Left renal pelvis (tissue), 4 donors: Measurements from ENCODE around the gene VARS1. TPM values are rescaled to one million over a fixed set of nuclear protein-coding genes. Genes with fewer than 3 reads are reported as not detected.

Experiments
- DNase-seq, 4 donors: peaks; one replicate each; pipeline ENCODE4 v3.0.0-alpha.2; 2013; ENCODE audit warnings: low read depth in 4 of 4, low spot score in 3 of 4
- polyA plus RNA-seq, 4 donors: library from polyadenylated mRNA; unstranded; fragments of 120-200 nt; gene quantifications; one replicate each; pipeline ENCODE4 v1.2.1, GENCODE V29; 2013; ENCODE audit not compliant: insufficient read length in 4 of 4

VARS1 gene
- polyA plus RNA-seq, 4 donors = 42.7 to 67.9 (median 60.0) TPM

DNA sequence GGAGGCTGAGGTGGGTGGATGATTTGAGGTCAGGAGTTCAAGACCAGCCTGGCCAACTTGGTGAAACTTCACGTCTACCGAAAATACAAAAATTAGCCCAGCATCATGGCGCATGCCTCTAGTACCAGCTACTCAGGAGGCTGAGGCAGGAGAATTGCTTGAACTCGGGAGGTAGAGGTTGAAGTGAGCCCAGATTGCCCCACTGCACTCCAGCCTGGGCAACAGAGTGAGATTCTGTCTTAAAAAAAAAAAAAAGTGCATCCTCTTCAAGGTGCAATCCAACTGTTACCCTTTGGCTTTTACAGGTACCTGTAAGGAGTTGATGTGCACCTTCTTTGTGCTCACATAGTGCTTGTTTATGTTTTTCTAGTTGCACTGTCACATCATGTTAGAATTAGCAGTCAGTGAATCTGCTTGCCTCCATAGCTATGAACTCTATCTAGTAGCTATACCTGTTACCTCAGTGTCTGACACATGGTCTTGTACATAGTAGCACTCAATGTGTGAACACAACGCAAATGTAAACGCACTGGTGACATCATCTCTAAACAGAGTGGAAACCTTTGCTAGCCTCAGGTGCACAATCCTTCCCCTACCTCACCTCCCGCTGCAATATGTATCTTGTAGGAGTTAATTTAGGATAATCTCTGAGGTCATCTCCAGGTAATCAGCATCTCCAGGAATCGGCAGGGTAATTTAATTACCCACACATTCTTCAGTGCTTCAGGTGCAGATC, 46.1 kb downstream of the VARS1 start:
- DNase-seq = no peak

Other genes starting within 250 kb of the VARS1 start
- gene ATP6V1G2, start 249.1 kb downstream of the VARS1 start, polyA plus RNA-seq = 1 to 10 TPM; 4.8 to 9.4 (median 6.4) TPM
- 10 to 100 TPM; 18.3 to 28.7 (median 19.7) TPM for gene NFKBIL1, start 248.1 kb downstream of the VARS1 start, polyA plus RNA-seq
- under 1 TPM; 0.23 to 0.43 (median 0.36) TPM for gene LTA, start 223.5 kb downstream of the VARS1 start, polyA plus RNA-seq
- 1 to 10 TPM in 1 of 4 donors, under 1 TPM in 2, not detected in 1; 0.23 to 2.5 (median 0.29) TPM for gene TNF, start 220.2 kb downstream of the VARS1 start, polyA plus RNA-seq
- 1 to 10 TPM in 3 of 4 donors, under 1 TPM in 1; 0.66 to 2.0 (median 1.6) TPM for gene LTB, start 213.3 kb downstream of the VARS1 start, polyA plus RNA-seq
- 10 to 100 TPM in 1 of 4 donors, 1 to 10 TPM in 3; 4.6 to 10.3 (median 4.9) TPM for gene LST1, start 209.5 kb downstream of the VARS1 start, polyA plus RNA-seq
- gene NCR3, start 202.7 kb downstream of the VARS1 start, polyA plus RNA-seq = under 1 TPM in 2 of 4 donors, not detected in 2; 0.17 to 0.20 TPM
- 10 to 100 TPM; 43.3 to 77.0 (median 73.6) TPM for gene AIF1, start 180.5 kb downstream of the VARS1 start, polyA plus RNA-seq
- 100 to 1,000 TPM; 143 to 224 (median 174) TPM for gene PRRC2A, start 175.0 kb downstream of the VARS1 start, polyA plus RNA-seq
- 100 to 1,000 TPM; 186 to 278 (median 241) TPM for gene BAG6, start 143.1 kb downstream of the VARS1 start, polyA plus RNA-seq
- gene APOM, start 139.9 kb downstream of the VARS1 start, polyA plus RNA-seq = 100 to 1,000 TPM in 2 of 4 donors, 10 to 100 TPM in 2; 10.1 to 106 (median 83.8) TPM
- 10 to 100 TPM; 15.8 to 21.1 (median 19.0) TPM for gene C6orf47, start 135.0 kb downstream of the VARS1 start, polyA plus RNA-seq
- gene GPANK1, start 130.8 kb downstream of the VARS1 start, polyA plus RNA-seq = 10 to 100 TPM; 16.8 to 28.9 (median 24.9) TPM
- 100 to 1,000 TPM; 184 to 243 (median 239) TPM for gene CSNK2B, start 129.7 kb downstream of the VARS1 start, polyA plus RNA-seq
- 10 to 100 TPM; 16.6 to 28.7 (median 20.9) TPM for gene LY6G5B, start 125.8 kb downstream of the VARS1 start, polyA plus RNA-seq
- 1 to 10 TPM; 1.6 to 5.9 (median 2.6) TPM for gene LY6G5C, start 114.7 kb downstream of the VARS1 start, polyA plus RNA-seq
- gene ABHD16A, start 92.4 kb downstream of the VARS1 start, polyA plus RNA-seq = 10 to 100 TPM; 50.1 to 67.5 (median 55.9) TPM
- 1 to 10 TPM in 1 of 4 donors, under 1 TPM in 2, not detected in 1; 0.30 to 1.5 (median 0.52) TPM for gene LY6G6F, start 88.9 kb downstream of the VARS1 start, polyA plus RNA-seq
- not detected for gene LY6G6D, start 80.4 kb downstream of the VARS1 start, polyA plus RNA-seq
- gene LY6G6C, start 74.0 kb downstream of the VARS1 start, polyA plus RNA-seq = under 1 TPM in 3 of 4 donors, not detected in 1; 0.45 to 0.74 (median 0.63) TPM
- 1 to 10 TPM; 1.1 to 2.9 (median 1.4) TPM for gene MPIG6B, start 72.4 kb downstream of the VARS1 start, polyA plus RNA-seq
- 100 to 1,000 TPM; 150 to 213 (median 182) TPM for gene DDAH2, start 66.5 kb downstream of the VARS1 start, polyA plus RNA-seq
- gene CLIC1, start 59.2 kb downstream of the VARS1 start, polyA plus RNA-seq = 100 to 1,000 TPM; 201 to 309 (median 278) TPM
- gene MSH5, start 55.7 kb downstream of the VARS1 start, polyA plus RNA-seq = 10 to 100 TPM; 14.2 to 51.0 (median 25.2) TPM
- 10 to 100 TPM in 2 of 4 donors, 1 to 10 TPM in 2; 2.7 to 13.0 (median 7.9) TPM for gene SAPCD1, start 33.1 kb downstream of the VARS1 start, polyA plus RNA-seq
- gene VWA7, start 18.4 kb downstream of the VARS1 start, polyA plus RNA-seq = 10 to 100 TPM in 1 of 4 donors, 1 to 10 TPM in 3; 1.5 to 11.1 (median 5.5) TPM
- 10 to 100 TPM; 71.4 to 84.9 (median 84.3) TPM for gene LSM2, start 11.2 kb upstream of the VARS1 start, polyA plus RNA-seq
- 1 to 10 TPM; 3.1 to 4.4 (median 3.7) TPM for gene HSPA1L, start 19.5 kb upstream of the VARS1 start, polyA plus RNA-seq
- 100 to 1,000 TPM in 3 of 4 donors, 10 to 100 TPM in 1; 88.1 to 159 (median 116) TPM for gene HSPA1A, start 19.8 kb upstream of the VARS1 start, polyA plus RNA-seq
- 100 to 1,000 TPM; 111 to 507 (median 160) TPM for gene HSPA1B, start 32.0 kb upstream of the VARS1 start, polyA plus RNA-seq
- gene NEU1, start 67.1 kb upstream of the VARS1 start, polyA plus RNA-seq = 10 to 100 TPM; 23.9 to 77.5 (median 69.9) TPM
- 10 to 100 TPM in 3 of 4 donors, 1 to 10 TPM in 1; 2.4 to 53.4 (median 41.4) TPM for gene SLC44A4, start 83.2 kb upstream of the VARS1 start, polyA plus RNA-seq
- 10 to 100 TPM; 69.0 to 99.0 (median 77.6) TPM for gene EHMT2, start 101.9 kb upstream of the VARS1 start, polyA plus RNA-seq
- gene ZBTB12, start 106.3 kb upstream of the VARS1 start, polyA plus RNA-seq = 10 to 100 TPM; 17.7 to 28.9 (median 22.0) TPM
- 10 to 100 TPM in 1 of 4 donors, 1 to 10 TPM in 3; 3.1 to 12.4 (median 5.0) TPM for gene C2, start 132.0 kb upstream of the VARS1 start, polyA plus RNA-seq
- gene CFB, start 150.3 kb upstream of the VARS1 start, polyA plus RNA-seq = 10 to 100 TPM in 1 of 4 donors, 1 to 10 TPM in 3; 4.6 to 13.0 (median 6.7) TPM
- gene NELFE, start 163.2 kb upstream of the VARS1 start, polyA plus RNA-seq = 10 to 100 TPM; 72.5 to 97.9 (median 84.9) TPM
- gene SKIC2, start 163.4 kb upstream of the VARS1 start, polyA plus RNA-seq = 10 to 100 TPM; 33.1 to 51.5 (median 39.7) TPM
- gene DXO, start 176.4 kb upstream of the VARS1 start, polyA plus RNA-seq = 10 to 100 TPM; 22.6 to 37.5 (median 30.1) TPM
- gene C4A, start 186.3 kb upstream of the VARS1 start, polyA plus RNA-seq = 10 to 100 TPM in 3 of 4 donors, 1 to 10 TPM in 1; 8.6 to 26.2 (median 15.2) TPM
- gene C4B, start 219.0 kb upstream of the VARS1 start, polyA plus RNA-seq = 10 to 100 TPM; 10.3 to 27.3 (median 16.0) TPM
- gene CYP21A2, start 242.7 kb upstream of the VARS1 start, polyA plus RNA-seq = 1 to 10 TPM in 3 of 4 donors, under 1 TPM in 1; 0.76 to 1.4 (median 1.1) TPM